ENCODE results near the gene RNF214.

GRCh38 chr11:117225553-117226170 lies 6.8 kb upstream of the RNF214 start:
- no peak for TF ChIP-seq CTCF (IDR thresholded peaks at IDR 0.05; ENCODE audit: poor library complexity, severe bottlenecking)
- TF ChIP-seq EZH2 (IDR thresholded peaks at IDR 0.05; ENCODE audit: borderline replicate concordance, insufficient read depth, low read length, poor library complexity, severe bottlenecking), result no peak
- TF ChIP-seq TAF1 (IDR thresholded peaks at IDR 0.05; ENCODE audit: low read depth), result no peak
- TF ChIP-seq RAD21 (conservative IDR thresholded peaks at IDR 0.05), result no peak
- no peak for TF ChIP-seq EP300 (conservative IDR thresholded peaks at IDR 0.05; ENCODE audit: poor library complexity, severe bottlenecking)
- no peak for TF ChIP-seq SMC3 (conservative IDR thresholded peaks at IDR 0.05; ENCODE audit: poor library complexity)
- TF ChIP-seq POLR2AphosphoS5 (IDR thresholded peaks at IDR 0.05), result no peak
- no peak for TF ChIP-seq REST (IDR thresholded peaks at IDR 0.05; ENCODE audit: borderline replicate concordance)
- no peak for TF ChIP-seq MXI1 (conservative IDR thresholded peaks at IDR 0.05; ENCODE audit: poor library complexity, severe bottlenecking)
